Testis (tissue), 3 donors: ENCODE measurements around the gene IFNG. TPM values are rescaled to one million over a fixed set of nuclear protein-coding genes. Genes with fewer than 3 reads are reported as not detected.

Experiments used
- DNase-seq: peaks from one replicate; pipeline ENCODE4 v3.0.0-alpha.2; 2019
- H3K27ac ChIP-seq, 2 donors: fragments of 200-600 bp; sonication (generic); one replicate each; pipeline ENCODE4 v1.5.1; 2019
- H3K27me3 ChIP-seq: fragments of 200-600 bp; sonication (generic); one replicate; pipeline ENCODE4 v1.5.1; 2019
- H3K36me3 ChIP-seq: fragments of 200-600 bp; sonication (generic); one replicate; pipeline ENCODE4 v1.5.1; 2017; ENCODE audit warnings: low read depth; ENCODE audit errors: missing control alignments
- H3K4me1 ChIP-seq: fragments of 200-600 bp; sonication (generic); one replicate; pipeline ENCODE4 v1.5.1; 2019
- H3K4me3 ChIP-seq, 2 donors: fragments of 200-600 bp; sonication (generic); one replicate each; pipeline ENCODE4 v1.5.1; 2017 to 2019
- H3K9me3 ChIP-seq: fragments of 200-600 bp; sonication (generic); one replicate; pipeline ENCODE4 v1.5.1; 2017
- POLR2A ChIP-seq: fragments of 450-650 bp; IDR thresholded peaks from one replicate; pipeline ENCODE4 v1.6.1; 2017; ENCODE audit warnings: antibody characterized with exemption, mild to moderate bottlenecking, moderate library complexity
- WGBS, 2 donors: methylation state at CpG; one replicate each; pipeline ENCODE4 v1.1.5; 2018; 5-methylcytosine and 5-hydroxymethylcytosine counted together
- intact Hi-C: fragments of 100-400 bp; cut with DNase I; formaldehyde crosslinking; loops from one replicate; pipeline ENCODE4 v1.15.1; 2023; ENCODE audit warnings: low total_unique reads
- polyA plus RNA-seq: library from polyadenylated mRNA; stranded (reverse); fragments of 350-450 nt; fragmentation: Illumina TruSeq; extraction: RNeasy Lipid Tissue Mini Kit (QIAGEN cat#74804); gene quantifications from one replicate; pipeline ENCODE4 v1.2.3, GENCODE V29; 2014; ENCODE audit warnings: low read depth, low replicate concordance; ENCODE audit not compliant: insufficient read depth
- total RNA-seq, 2 donors: library from RNA; depleted of rRNA; stranded (reverse); fragments of >200 nt; gene quantifications; one replicate each; pipeline ENCODE4 v1.2.3, GENCODE V29; 2016
- TF ChIP-seq, protein P1 (sequence below), 3 experiments: fragments of 450-650 bp in 2 of 3; fragments of 200-600 bp in 1 of 3; sonication (generic) in 1 of 3; IDR thresholded peaks; one replicate each; pipeline ENCODE4 v1.5.1; 2016 to 2019; ENCODE audit warnings: antibody characterized with exemption in 3 of 3, mild to moderate bottlenecking in 2 of 3, moderate library complexity in 1 of 3

IFNG gene
- total and polyA plus RNA-seq, 3 donors from 2014 or later = 0.26 TPM; not detected in 2

DNA sequence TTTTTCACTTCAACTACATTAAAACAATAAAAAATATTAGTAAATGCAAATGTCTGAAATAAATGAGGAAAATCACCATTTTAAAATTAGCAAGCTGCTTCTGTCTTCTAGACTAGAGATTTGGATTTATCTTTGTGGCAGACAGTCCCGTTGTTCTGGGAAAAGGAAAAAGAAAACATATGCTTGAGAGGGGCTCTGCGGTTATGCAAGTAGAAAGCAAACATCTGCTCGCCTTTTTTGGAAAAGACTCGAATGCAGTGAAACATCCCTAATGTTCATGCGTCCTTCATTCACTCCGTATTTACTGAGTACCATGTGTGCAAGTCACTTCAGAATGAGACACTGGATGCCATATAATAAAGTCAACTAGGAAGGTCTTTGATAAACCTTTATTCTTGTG is 44.9 kb downstream of the IFNG start:
- no peaks in the 10 kb centered on the region for H3K27me3 ChIP-seq
- no peak overlapping the region for H3K27ac ChIP-seq
- H3K4me3 ChIP-seq = no peak overlapping the region
- H3K4me1 ChIP-seq = no peaks in the 10 kb centered on the region
- no peak for DNase-seq
- TF ChIP-seq, protein P1, sequence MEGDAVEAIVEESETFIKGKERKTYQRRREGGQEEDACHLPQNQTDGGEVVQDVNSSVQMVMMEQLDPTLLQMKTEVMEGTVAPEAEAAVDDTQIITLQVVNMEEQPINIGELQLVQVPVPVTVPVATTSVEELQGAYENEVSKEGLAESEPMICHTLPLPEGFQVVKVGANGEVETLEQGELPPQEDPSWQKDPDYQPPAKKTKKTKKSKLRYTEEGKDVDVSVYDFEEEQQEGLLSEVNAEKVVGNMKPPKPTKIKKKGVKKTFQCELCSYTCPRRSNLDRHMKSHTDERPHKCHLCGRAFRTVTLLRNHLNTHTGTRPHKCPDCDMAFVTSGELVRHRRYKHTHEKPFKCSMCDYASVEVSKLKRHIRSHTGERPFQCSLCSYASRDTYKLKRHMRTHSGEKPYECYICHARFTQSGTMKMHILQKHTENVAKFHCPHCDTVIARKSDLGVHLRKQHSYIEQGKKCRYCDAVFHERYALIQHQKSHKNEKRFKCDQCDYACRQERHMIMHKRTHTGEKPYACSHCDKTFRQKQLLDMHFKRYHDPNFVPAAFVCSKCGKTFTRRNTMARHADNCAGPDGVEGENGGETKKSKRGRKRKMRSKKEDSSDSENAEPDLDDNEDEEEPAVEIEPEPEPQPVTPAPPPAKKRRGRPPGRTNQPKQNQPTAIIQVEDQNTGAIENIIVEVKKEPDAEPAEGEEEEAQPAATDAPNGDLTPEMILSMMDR (IDR thresholded peaks at IDR 0.05) = no peak
- no peak for TF ChIP-seq POLR2A
- WGBS, 2 donors = 69 to 74% methylated on average over 6 of the region's 6 CpGs
- intact Hi-C loops = no loop called here
- no peaks in the 10 kb centered on the region for H3K36me3 ChIP-seq
- no peaks in the 10 kb centered on the region for H3K9me3 ChIP-seq

DNA sequence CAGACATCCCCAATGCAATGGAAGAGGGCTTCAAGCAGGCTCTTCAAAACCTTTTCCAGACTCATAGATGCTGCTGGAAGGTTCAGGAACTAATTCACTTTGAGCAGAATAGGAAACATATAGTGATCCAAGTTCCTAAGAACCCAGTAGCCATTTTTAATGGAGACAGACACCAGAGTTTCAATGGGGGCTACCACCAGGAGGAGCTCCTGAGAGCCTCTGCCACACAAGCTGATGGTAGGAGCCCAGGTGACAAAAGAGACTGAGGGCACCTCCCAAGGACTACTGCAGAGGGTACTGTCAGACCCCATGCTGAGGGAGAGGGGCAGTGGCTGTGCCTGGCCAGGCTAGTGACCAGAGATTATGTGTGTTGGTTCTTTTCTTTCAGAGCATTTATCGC is 45.9 kb downstream of the IFNG start:
- no peaks in the 10 kb centered on the region for H3K9me3 ChIP-seq
- 0 to 85% methylated on average over 1 of the region's 1 CpG for WGBS, 2 donors
- no peaks in the 10 kb centered on the region for H3K4me1 ChIP-seq
- no peak overlapping the region for H3K27ac ChIP-seq
- H3K36me3 ChIP-seq = no peaks in the 10 kb centered on the region
- no peaks in the 10 kb centered on the region for H3K27me3 ChIP-seq
- intact Hi-C loops = no loop called here
- no peak overlapping the region for H3K4me3 ChIP-seq
- TF ChIP-seq, protein P1 (IDR thresholded peaks at IDR 0.05) = no peak
- no peak for TF ChIP-seq POLR2A
- no peak for DNase-seq

- intact Hi-C loops = no loop called here
- Histone ChIP-seq H3K4me3 (no peak overlapping the region), H3K4me1 (no peaks in the 10 kb centered on the region), H3K27me3 (no peaks in the 10 kb centered on the region), H3K36me3 (no peaks in the 10 kb centered on the region), H3K27ac (no peak overlapping the region), H3K9me3 (no peaks in the 10 kb centered on the region)
- DNase-seq = no peak
- no peak for TF ChIP-seq POLR2A
- TF ChIP-seq, protein P1 (IDR thresholded peaks at IDR 0.05) = no peak
These were observed 47.5 kb downstream of the IFNG start for GRCh38 chr12:68111995-68112394.

- no peak overlapping the region for H3K4me3 ChIP-seq
- no peak for DNase-seq
- 53 to 75% methylated on average over 1 of the region's 1 CpG for WGBS, 2 donors
- intact Hi-C loops = no loop called here
- H3K4me1 ChIP-seq = no peaks in the 10 kb centered on the region
- no peaks in the 10 kb centered on the region for H3K9me3 ChIP-seq
- TF ChIP-seq, protein P1 (IDR thresholded peaks at IDR 0.05) = no peak
- TF ChIP-seq POLR2A = no peak
- H3K36me3 ChIP-seq = no peaks in the 10 kb centered on the region
- H3K27ac ChIP-seq = no peak overlapping the region
- no peaks in the 10 kb centered on the region for H3K27me3 ChIP-seq
These were observed 49.9 kb downstream of the IFNG start for GRCh38 chr12:68109444-68110217.

DNA sequence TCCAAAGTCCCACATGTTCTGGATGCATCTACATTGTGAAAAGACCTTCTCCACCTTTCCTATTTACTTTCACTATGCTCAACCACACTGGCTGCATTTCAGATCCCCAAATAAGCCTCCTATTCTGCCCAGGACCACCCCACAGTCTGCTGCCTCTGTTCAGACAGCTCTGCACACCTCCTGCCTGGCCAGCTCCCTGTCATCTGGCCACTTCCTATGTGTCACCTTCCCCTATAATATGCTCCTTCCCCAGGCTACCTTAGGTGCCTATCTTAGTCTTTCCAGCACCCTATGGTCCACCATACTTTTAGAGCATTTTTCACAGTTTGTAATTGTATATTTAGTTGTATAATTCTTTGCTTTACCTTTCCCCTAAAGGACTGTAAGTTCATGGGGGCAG is 50.5 kb downstream of the IFNG start:
- Histone ChIP-seq H3K27ac (no peak overlapping the region), H3K36me3 (no peaks in the 10 kb centered on the region), H3K4me1 (no peaks in the 10 kb centered on the region), H3K27me3 (no peaks in the 10 kb centered on the region), H3K9me3 (no peaks in the 10 kb centered on the region), H3K4me3 (no peak overlapping the region)
- TF ChIP-seq, protein P1 (IDR thresholded peaks at IDR 0.05) = no peak
- TF ChIP-seq POLR2A = no peak
- intact Hi-C loops = no loop called here
- no peak for DNase-seq
